Measurements from ENCODE around the gene TTC22.

The TTC22 gene

DNA sequence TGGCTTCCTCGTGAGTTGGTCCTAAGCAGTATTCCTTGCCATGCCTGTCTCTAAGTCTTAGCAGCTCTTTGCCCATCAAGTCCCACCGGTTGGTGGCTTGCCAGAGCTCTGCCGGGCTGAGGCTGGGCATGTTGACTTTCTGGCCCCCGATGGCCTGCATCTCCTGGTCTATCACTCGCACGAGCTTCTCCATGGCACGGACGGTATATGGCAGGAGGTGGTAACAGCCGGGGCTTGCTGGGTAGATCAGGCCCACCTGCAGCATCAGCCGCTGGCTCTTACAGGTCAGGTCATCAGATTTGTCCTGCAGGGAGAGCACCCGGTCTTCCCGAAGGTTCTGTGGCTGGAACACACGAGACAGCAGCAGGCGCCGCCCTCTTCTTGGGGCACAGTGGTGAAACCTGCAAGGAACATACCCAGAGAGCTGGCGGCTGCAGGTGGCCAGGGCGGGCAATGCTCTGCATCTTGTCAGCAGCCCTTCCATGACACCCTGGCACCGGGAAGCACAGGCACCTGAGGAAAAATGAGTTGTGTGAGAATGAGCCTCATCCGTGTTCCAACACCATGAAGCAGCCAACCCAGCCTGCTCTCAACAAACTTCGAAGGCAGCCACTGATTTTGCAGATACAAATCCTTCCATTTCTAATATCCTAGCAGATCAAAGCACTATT lies 42.3 kb downstream of the TTC22 start:
- in situ Hi-C loops (cut with MboI; ENCODE audit: low sequenced_read_pairs): no loop called here
- Histone ChIP-seq H3K4me1 (no peaks in the 10 kb centered on the region), H3K36me3 (replicated peaks) (peaks cover 20% of the 10 kb centered on the region), H3K4me3 (no peak overlapping the region), H3K9me3 (no peaks in the 10 kb centered on the region), H3K27me3 (ENCODE audit: low read depth) (no peaks in the 10 kb centered on the region)
- DNase-seq (ENCODE audit: low spot score in 2 of 2): no peak

- DNase-seq (ENCODE audit: low spot score in 2 of 2): no peak
- H3K27me3 ChIP-seq (ENCODE audit: low read depth): no peaks in the 10 kb centered on the region
- no peak overlapping the region for H3K4me3 ChIP-seq
- in situ Hi-C loops (cut with MboI; ENCODE audit: low sequenced_read_pairs): no loop called here
- H3K36me3 ChIP-seq (replicated peaks): peaks cover 20% of the 10 kb centered on the region
- no peaks in the 10 kb centered on the region for H3K9me3 ChIP-seq
- no peaks in the 10 kb centered on the region for H3K4me1 ChIP-seq
Measured at GRCh38 chr1:54757833-54758232, 43.3 kb downstream of the TTC22 start.

- Histone ChIP-seq H3K4me1 (no peaks in the 10 kb centered on the region), H3K4me3 (no peak overlapping the region), H3K27me3 (ENCODE audit: low read depth) (no peaks in the 10 kb centered on the region), H3K9me3 (no peaks in the 10 kb centered on the region), H3K36me3 (replicated peaks) (peaks cover 20% of the 10 kb centered on the region)
- in situ Hi-C loops (cut with MboI; ENCODE audit: low sequenced_read_pairs): no loop called here
- no peak for DNase-seq (ENCODE audit: low spot score in 2 of 2)
Measured at GRCh38 chr1:54754486-54755285, 46.4 kb downstream of the TTC22 start.

DNA sequence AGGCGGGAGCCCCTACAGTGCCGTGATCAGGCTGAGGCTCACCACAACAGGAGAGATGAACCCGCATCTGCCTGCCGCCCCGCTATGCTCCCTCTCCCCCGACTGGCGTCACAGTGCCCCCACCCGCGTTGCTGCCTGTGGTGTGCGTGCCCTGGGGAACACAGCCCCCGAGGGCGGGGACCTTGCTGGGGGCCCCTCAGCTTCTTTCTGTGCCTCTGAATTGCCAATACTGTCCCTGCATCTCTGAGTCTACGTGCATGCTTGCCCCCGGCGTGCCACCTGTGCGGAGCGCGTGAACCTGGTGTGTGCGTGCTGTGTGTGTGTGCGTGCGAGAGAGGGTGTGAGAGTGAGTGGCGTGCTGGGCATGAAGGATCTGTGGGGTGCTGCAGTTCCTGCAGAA lies 47.1 kb downstream of the TTC22 start:
- H3K36me3 ChIP-seq (replicated peaks): peaks cover 20% of the 10 kb centered on the region
- no peak overlapping the region for H3K4me3 ChIP-seq
- no peaks in the 10 kb centered on the region for H3K9me3 ChIP-seq
- H3K4me1 ChIP-seq: no peaks in the 10 kb centered on the region
- no peaks in the 10 kb centered on the region for H3K27me3 ChIP-seq (ENCODE audit: low read depth)
- in situ Hi-C loops (cut with MboI; ENCODE audit: low sequenced_read_pairs): no loop called here
- DNase-seq (ENCODE audit: low spot score in 2 of 2): no peak

GRCh38 chr1:54751426-54751825 lies 49.7 kb downstream of the TTC22 start:
- Histone ChIP-seq H3K9me3 (no peaks in the 10 kb centered on the region), H3K4me1 (no peaks in the 10 kb centered on the region), H3K36me3 (replicated peaks) (peaks cover 2% of the 10 kb centered on the region; the same call in 1 of the 2 replicates), H3K27me3 (ENCODE audit: low read depth) (no peaks in the 10 kb centered on the region), H3K4me3 (no peak overlapping the region)
- DNase-seq (ENCODE audit: low spot score in 2 of 2): peak in 1 of 2 experiments; percentile 39
- in situ Hi-C loops (cut with MboI; ENCODE audit: low sequenced_read_pairs): no loop called here

- no peaks in the 10 kb centered on the region for H3K4me1 ChIP-seq
- no peaks in the 10 kb centered on the region for H3K36me3 ChIP-seq (replicated peaks)
- H3K4me3 ChIP-seq: no peak overlapping the region
- no peaks in the 10 kb centered on the region for H3K27me3 ChIP-seq (ENCODE audit: low read depth)
- no peak for DNase-seq (ENCODE audit: low spot score in 2 of 2)
- in situ Hi-C loops (cut with MboI; ENCODE audit: low sequenced_read_pairs): no loop called here
- H3K9me3 ChIP-seq: no peaks in the 10 kb centered on the region
Measured at GRCh38 chr1:54750596-54750995, 50.5 kb downstream of the TTC22 start.

DNA sequence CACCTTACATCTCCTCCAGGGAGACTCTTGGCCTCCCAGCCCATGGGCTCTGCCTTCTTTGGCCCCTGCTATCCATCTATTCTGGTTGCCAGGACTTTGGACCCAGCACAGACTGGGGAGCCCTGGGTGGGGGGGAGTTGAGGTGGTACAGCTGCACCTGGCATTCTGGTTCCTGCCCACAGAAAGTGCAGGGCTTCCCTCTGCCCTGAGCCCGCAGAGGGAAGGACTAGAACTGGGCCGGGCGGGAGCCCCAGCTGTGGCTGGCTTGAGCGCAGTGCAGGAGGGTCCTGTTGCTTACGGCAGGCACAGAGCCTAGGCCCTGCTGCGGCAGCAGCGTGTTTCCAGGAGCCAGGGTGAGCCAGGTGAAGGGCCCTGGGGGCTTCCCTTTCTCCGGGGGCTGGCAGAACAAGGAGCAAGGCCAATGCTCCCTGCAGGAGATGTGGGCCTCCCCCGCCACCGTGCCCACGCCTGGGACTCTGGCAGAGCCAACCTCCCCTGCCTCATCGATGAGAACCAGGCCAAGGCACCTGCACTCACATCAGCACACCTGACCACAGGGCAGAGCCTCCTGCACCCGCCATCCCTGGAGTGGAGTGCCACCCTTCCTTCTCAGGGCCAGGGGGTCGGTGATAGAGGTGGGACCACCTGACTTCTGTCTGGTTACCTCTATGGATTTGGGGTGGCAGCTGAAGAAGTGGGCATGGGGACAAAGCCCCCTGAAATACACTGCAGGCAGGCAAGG lies 52.9 kb downstream of the TTC22 start:
- in situ Hi-C loops (cut with MboI; ENCODE audit: low sequenced_read_pairs): no loop called here
- no peaks in the 10 kb centered on the region for H3K9me3 ChIP-seq
- no peaks in the 10 kb centered on the region for H3K27me3 ChIP-seq (ENCODE audit: low read depth)
- H3K4me1 ChIP-seq: no peaks in the 10 kb centered on the region
- 0 out of 2 replicates have a peak, but pooled peaks cover 1% of the 10 kb centered on the region for H3K36me3 ChIP-seq (replicated peaks)
- DNase-seq (ENCODE audit: low spot score in 2 of 2): no peak
- no peak overlapping the region for H3K4me3 ChIP-seq

GRCh38 chr1:54745864-54746263 lies 55.3 kb downstream of the TTC22 start:
- Histone ChIP-seq H3K4me1 (no peaks in the 10 kb centered on the region), H3K4me3 (no peak overlapping the region), H3K27me3 (ENCODE audit: low read depth) (no peaks in the 10 kb centered on the region), H3K36me3 (replicated peaks) (peaks cover 19% of the 10 kb centered on the region), H3K9me3 (no peaks in the 10 kb centered on the region)
- in situ Hi-C loops (cut with MboI; ENCODE audit: low sequenced_read_pairs): no loop called here
- DNase-seq (ENCODE audit: low spot score in 2 of 2): no peak

- H3K4me1 ChIP-seq: no peaks in the 10 kb centered on the region
- no peaks in the 10 kb centered on the region for H3K27me3 ChIP-seq (ENCODE audit: low read depth)
- peaks cover 22% of the 10 kb centered on the region for H3K36me3 ChIP-seq (replicated peaks)
- DNase-seq (ENCODE audit: low spot score in 2 of 2): no peak
- H3K4me3 ChIP-seq: no peak overlapping the region
- no peaks in the 10 kb centered on the region for H3K9me3 ChIP-seq
- in situ Hi-C loops (cut with MboI; ENCODE audit: low sequenced_read_pairs): no loop called here
Measured at GRCh38 chr1:54745274-54745673, 55.8 kb downstream of the TTC22 start.

DNA sequence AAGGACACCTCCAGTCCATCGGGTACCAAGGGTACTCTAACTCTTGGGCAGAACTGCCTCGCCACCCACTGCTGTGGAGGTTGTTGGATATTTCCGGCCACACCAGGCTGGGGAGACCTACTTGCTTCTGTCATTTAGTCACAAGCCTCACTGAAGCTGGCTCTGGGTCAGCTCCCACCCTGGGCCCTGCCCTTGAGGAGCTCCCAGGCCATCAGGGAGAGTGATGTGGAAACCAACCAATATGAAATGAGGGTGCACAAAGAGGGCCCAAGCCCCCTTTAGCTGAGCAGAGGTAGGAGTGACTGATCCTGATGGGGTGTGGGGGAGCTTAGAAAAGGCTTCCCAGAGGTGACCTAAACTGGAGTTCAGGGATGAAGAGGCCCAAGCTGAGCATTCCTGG lies 56.4 kb downstream of the TTC22 start:
- Histone ChIP-seq H3K9me3 (no peaks in the 10 kb centered on the region), H3K4me1 (no peaks in the 10 kb centered on the region), H3K36me3 (replicated peaks) (peaks cover 28% of the 10 kb centered on the region), H3K27me3 (ENCODE audit: low read depth) (no peaks in the 10 kb centered on the region), H3K4me3 (no peak overlapping the region)
- in situ Hi-C loops (cut with MboI; ENCODE audit: low sequenced_read_pairs): no loop called here
- no peak for DNase-seq (ENCODE audit: low spot score in 2 of 2)

- in situ Hi-C loops (cut with MboI; ENCODE audit: low sequenced_read_pairs): no loop called here
- Histone ChIP-seq H3K27me3 (ENCODE audit: low read depth) (no peaks in the 10 kb centered on the region), H3K4me1 (no peaks in the 10 kb centered on the region), H3K9me3 (no peaks in the 10 kb centered on the region), H3K36me3 (replicated peaks) (peaks cover 34% of the 10 kb centered on the region), H3K4me3 (no peak overlapping the region)
- DNase-seq (ENCODE audit: low spot score in 2 of 2): no peak
Measured at GRCh38 chr1:54743416-54744226, 57.5 kb downstream of the TTC22 start.

- Histone ChIP-seq H3K36me3 (replicated peaks) (peaks cover 46% of the 10 kb centered on the region), H3K4me3 (no peak overlapping the region), H3K9me3 (no peaks in the 10 kb centered on the region), H3K27me3 (ENCODE audit: low read depth) (no peaks in the 10 kb centered on the region), H3K4me1 (no peaks in the 10 kb centered on the region)
- in situ Hi-C loops (cut with MboI; ENCODE audit: low sequenced_read_pairs): no loop called here
- no peak for DNase-seq (ENCODE audit: low spot score in 2 of 2)
Measured at GRCh38 chr1:54742282-54742681, 58.8 kb downstream of the TTC22 start.

- H3K27me3 ChIP-seq (ENCODE audit: low read depth): no peaks in the 10 kb centered on the region
- no peak for DNase-seq (ENCODE audit: low spot score in 2 of 2)
- H3K9me3 ChIP-seq: no peaks in the 10 kb centered on the region
- peaks cover 53% of the 10 kb centered on the region for H3K36me3 ChIP-seq (replicated peaks)
- H3K4me3 ChIP-seq: no peak overlapping the region
- no peaks in the 10 kb centered on the region for H3K4me1 ChIP-seq
- in situ Hi-C loops (cut with MboI; ENCODE audit: low sequenced_read_pairs): no loop called here
Measured at GRCh38 chr1:54741531-54741930, 59.6 kb downstream of the TTC22 start.
